Liver (tissue), 3 donors: Measurements from ENCODE around the gene GABARAP.

Source experiments
- GABPA ChIP-seq, 2 donors: IDR thresholded peaks in 1 of 2; conservative IDR thresholded peaks in 1 of 2; 2 replicates each; pipeline ENCODE4 v1.6.1; 2016; ENCODE audit warnings: antibody characterized with exemption in 2 of 2, mild to moderate bottlenecking in 1 of 2, moderate library complexity in 1 of 2
- JUND ChIP-seq, 2 donors: IDR thresholded peaks; 2 replicates each; pipeline ENCODE4 v1.6.1; 2016; ENCODE audit warnings: antibody characterized with exemption in 2 of 2
- SP1 ChIP-seq: IDR thresholded peaks from 2 replicates; pipeline ENCODE4 v1.6.1; 2018; ENCODE audit warnings: antibody characterized with exemption, mild to moderate bottlenecking
- TAF1 ChIP-seq: conservative IDR thresholded peaks from 2 replicates; pipeline ENCODE4 v1.6.1; 2016; ENCODE audit warnings: antibody characterized with exemption, mild to moderate bottlenecking
- YY1 ChIP-seq: IDR thresholded peaks from 2 replicates; pipeline ENCODE4 v1.6.1; 2016; ENCODE audit warnings: antibody characterized with exemption, mild to moderate bottlenecking
- TF ChIP-seq, protein P1 (sequence below): fragments of 150-350 bp; IDR thresholded peaks from 2 replicates; pipeline ENCODE4 v1.5.1; 2017; ENCODE audit warnings: improper control_type of control experiment, low read depth, low read length; ENCODE audit not compliant: missing input control
- TF ChIP-seq, protein P2 (sequence below): IDR thresholded peaks from 2 replicates; pipeline ENCODE4 v1.6.1; 2016; ENCODE audit warnings: antibody characterized with exemption
- TF ChIP-seq, protein P3 (sequence below): IDR thresholded peaks from 2 replicates; pipeline ENCODE4 v1.6.1; 2016; ENCODE audit warnings: antibody characterized with exemption
- donor health status: healthy.
- donor health status: healthy.

DNA sequence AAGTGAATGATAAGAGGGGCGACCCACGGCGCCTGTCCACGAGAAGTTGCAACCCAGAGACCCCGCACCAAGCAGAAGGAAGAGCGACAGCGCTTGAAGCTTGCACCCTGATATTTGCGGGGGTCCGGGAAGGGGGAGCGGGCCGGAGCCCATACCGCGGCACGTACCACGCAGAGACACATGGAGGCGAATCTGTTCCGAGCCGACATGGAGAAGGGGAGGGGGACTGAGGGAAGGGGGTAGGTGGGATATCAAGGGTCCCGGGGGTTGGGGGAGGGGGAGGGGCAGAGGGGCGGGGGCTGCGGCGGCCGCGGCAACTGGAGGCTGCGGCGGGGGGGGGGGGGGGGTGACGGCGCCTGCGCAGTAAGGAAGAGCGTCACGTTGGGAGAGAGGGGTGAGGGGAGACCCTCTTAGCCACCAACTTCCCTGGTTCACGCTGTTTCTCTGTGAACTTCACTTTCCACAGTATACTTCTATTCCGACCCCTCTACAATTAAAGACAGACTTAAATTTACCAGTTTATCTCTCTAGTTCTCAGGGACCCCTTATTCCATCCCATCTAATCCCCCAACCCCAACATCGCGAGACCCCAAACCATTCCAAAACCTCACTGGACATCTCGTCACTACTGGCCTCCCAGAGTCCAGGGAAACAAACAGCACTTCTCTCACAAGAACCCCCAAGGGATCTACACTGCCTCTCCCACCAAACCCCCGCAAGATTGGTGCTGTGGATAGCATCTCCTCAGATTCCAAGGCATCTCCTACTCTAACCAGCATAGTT is 30.6 kb downstream of the GABARAP start:
- TF ChIP-seq, protein P1, sequence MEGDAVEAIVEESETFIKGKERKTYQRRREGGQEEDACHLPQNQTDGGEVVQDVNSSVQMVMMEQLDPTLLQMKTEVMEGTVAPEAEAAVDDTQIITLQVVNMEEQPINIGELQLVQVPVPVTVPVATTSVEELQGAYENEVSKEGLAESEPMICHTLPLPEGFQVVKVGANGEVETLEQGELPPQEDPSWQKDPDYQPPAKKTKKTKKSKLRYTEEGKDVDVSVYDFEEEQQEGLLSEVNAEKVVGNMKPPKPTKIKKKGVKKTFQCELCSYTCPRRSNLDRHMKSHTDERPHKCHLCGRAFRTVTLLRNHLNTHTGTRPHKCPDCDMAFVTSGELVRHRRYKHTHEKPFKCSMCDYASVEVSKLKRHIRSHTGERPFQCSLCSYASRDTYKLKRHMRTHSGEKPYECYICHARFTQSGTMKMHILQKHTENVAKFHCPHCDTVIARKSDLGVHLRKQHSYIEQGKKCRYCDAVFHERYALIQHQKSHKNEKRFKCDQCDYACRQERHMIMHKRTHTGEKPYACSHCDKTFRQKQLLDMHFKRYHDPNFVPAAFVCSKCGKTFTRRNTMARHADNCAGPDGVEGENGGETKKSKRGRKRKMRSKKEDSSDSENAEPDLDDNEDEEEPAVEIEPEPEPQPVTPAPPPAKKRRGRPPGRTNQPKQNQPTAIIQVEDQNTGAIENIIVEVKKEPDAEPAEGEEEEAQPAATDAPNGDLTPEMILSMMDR, result no peak
- TF ChIP-seq, protein P2, sequence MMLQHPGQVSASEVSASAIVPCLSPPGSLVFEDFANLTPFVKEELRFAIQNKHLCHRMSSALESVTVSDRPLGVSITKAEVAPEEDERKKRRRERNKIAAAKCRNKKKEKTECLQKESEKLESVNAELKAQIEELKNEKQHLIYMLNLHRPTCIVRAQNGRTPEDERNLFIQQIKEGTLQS, result no peak
- TF ChIP-seq TAF1 (no peak), YY1 (no peak), GABPA (IDR thresholded peaks at IDR 0.05 in 1 of 2, conservative IDR thresholded peaks at IDR 0.05 in 1 of 2) (no peak), SP1 (no peak), JUND (IDR thresholded peaks at IDR 0.05) (no peak)
- TF ChIP-seq, protein P3, sequence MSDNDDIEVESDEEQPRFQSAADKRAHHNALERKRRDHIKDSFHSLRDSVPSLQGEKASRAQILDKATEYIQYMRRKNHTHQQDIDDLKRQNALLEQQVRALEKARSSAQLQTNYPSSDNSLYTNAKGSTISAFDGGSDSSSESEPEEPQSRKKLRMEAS, result no peak
